H9 (cell line): Measurements from ENCODE around the gene ATG7. TPM values are rescaled to one million over a fixed set of nuclear protein-coding genes. Genes with fewer than 3 reads are reported as not detected.

ENCODE experiments used
- DNase-seq: peaks from one replicate; pipeline ENCODE4 v3.0.0-alpha.2; 2017
- H2AFZ ChIP-seq: one replicate; pipeline ENCODE4 v1.6.1; 2013; ENCODE audit warnings: mild to moderate bottlenecking, low read length, control low read depth, moderate library complexity
- H2AK5ac ChIP-seq: 2 replicates; pipeline ENCODE4 v1.6.1; 2013; ENCODE audit warnings: low read length, control low read depth, mixed read lengths; ENCODE audit not compliant: insufficient read length
- H2BK120ac ChIP-seq: one replicate; pipeline ENCODE4 v1.6.1; 2013; ENCODE audit warnings: low read depth, mild to moderate bottlenecking, low read length, control low read depth, inconsistent platforms; ENCODE audit not compliant: poor library complexity, severe bottlenecking
- H2BK12ac ChIP-seq: 2 replicates; pipeline ENCODE4 v1.6.1; 2013; ENCODE audit warnings: low read length, control low read depth, mixed read lengths, low read depth; ENCODE audit not compliant: insufficient read length
- H2BK15ac ChIP-seq: 2 replicates; pipeline ENCODE4 v1.6.1; 2013; ENCODE audit warnings: low read depth, low read length, control low read depth
- H2BK20ac ChIP-seq: one replicate; pipeline ENCODE4 v1.6.1; 2013; ENCODE audit warnings: low read depth, mild to moderate bottlenecking, low read length, control low read depth, inconsistent platforms; ENCODE audit not compliant: poor library complexity, severe bottlenecking
- H2BK5ac ChIP-seq: 2 replicates; pipeline ENCODE4 v1.6.1; 2013; ENCODE audit warnings: low read length, control low read depth, mixed read lengths; ENCODE audit not compliant: insufficient read length
- H3K14ac ChIP-seq: 2 replicates; pipeline ENCODE4 v1.6.1; 2013; ENCODE audit warnings: low read length, control low read depth; ENCODE audit not compliant: insufficient read depth
- H3K18ac ChIP-seq: 2 replicates; pipeline ENCODE4 v1.6.1; 2013; ENCODE audit warnings: low read depth, mild to moderate bottlenecking, mixed read lengths, low read length, control low read depth; ENCODE audit not compliant: insufficient read length
- H3K23ac ChIP-seq: 2 replicates; pipeline ENCODE4 v1.6.1; 2013; ENCODE audit warnings: low read length, control low read depth, mixed read lengths, low read depth; ENCODE audit not compliant: insufficient read length
- H3K23me2 ChIP-seq: 2 replicates; pipeline ENCODE4 v1.6.1; 2013; ENCODE audit warnings: low read depth, mild to moderate bottlenecking, mixed read lengths, low read length, control low read depth; ENCODE audit not compliant: insufficient read length, poor library complexity, severe bottlenecking
- H3K27ac ChIP-seq: 2 replicates; pipeline ENCODE4 v1.5.1; 2013; ENCODE audit warnings: low read length, control low read depth, mixed read lengths, low read depth; ENCODE audit not compliant: insufficient read length
- H3K27me3 ChIP-seq: 2 replicates; pipeline ENCODE4 v1.6.1; 2013; ENCODE audit warnings: low read length, control low read depth, inconsistent platforms; ENCODE audit not compliant: insufficient read depth
- H3K4ac ChIP-seq: 2 replicates; pipeline ENCODE4 v1.6.1; 2013; ENCODE audit warnings: low read depth, mild to moderate bottlenecking, control low read depth, inconsistent platforms, low read length, moderate library complexity
- H3K4me1 ChIP-seq: 2 replicates; pipeline ENCODE4 v1.6.1; 2013; ENCODE audit warnings: low read length, control low read depth, inconsistent platforms; ENCODE audit not compliant: insufficient read depth
- H3K4me2 ChIP-seq: 2 replicates; pipeline ENCODE4 v1.6.1; 2013; ENCODE audit warnings: low read length, control low read depth, mixed read lengths; ENCODE audit not compliant: insufficient read length, insufficient read depth
- H3K56ac ChIP-seq: 2 replicates; pipeline ENCODE4 v1.6.1; 2013; ENCODE audit warnings: low read depth, mild to moderate bottlenecking, mixed read lengths, low read length, control low read depth; ENCODE audit not compliant: insufficient read length
- H3K79me1 ChIP-seq: 2 replicates; pipeline ENCODE4 v1.6.1; 2013; ENCODE audit warnings: low read depth, mild to moderate bottlenecking, moderate library complexity, low read length, control low read depth, inconsistent platforms; ENCODE audit not compliant: insufficient read depth, poor library complexity, severe bottlenecking
- H3K79me2 ChIP-seq: 2 replicates; pipeline ENCODE4 v1.6.1; 2013; ENCODE audit warnings: low read length, control low read depth, inconsistent platforms; ENCODE audit not compliant: insufficient read depth
- H3K9ac ChIP-seq: 2 replicates; pipeline ENCODE4 v1.6.1; 2013; ENCODE audit warnings: low read length, control low read depth, mixed read lengths; ENCODE audit not compliant: insufficient read length; ENCODE audit errors: extremely low read depth
- H3K9me3 ChIP-seq: one replicate; pipeline ENCODE4 v1.6.1; 2013; ENCODE audit warnings: low read depth, low read length, inconsistent platforms; ENCODE audit not compliant: control insufficient read depth
- H3T11ph ChIP-seq: one replicate; pipeline ENCODE4 v1.6.1; 2013; ENCODE audit warnings: mild to moderate bottlenecking, low read length, control low read depth, inconsistent platforms
- H4K20me1 ChIP-seq: one replicate; pipeline ENCODE4 v1.6.1; 2013; ENCODE audit not compliant: control insufficient read depth, insufficient read length, insufficient read depth
- H4K5ac ChIP-seq: 2 replicates; pipeline ENCODE4 v1.6.1; 2013; ENCODE audit warnings: low read depth, mild to moderate bottlenecking, mixed read lengths, low read length, control low read depth; ENCODE audit not compliant: insufficient read length
- H4K8ac ChIP-seq: replicated peaks from 2 replicates; pipeline ENCODE4 v1.6.1; 2013; ENCODE audit warnings: low read length, control low read depth, mixed read lengths, low read depth; ENCODE audit not compliant: insufficient read length
- H4K91ac ChIP-seq: 2 replicates; pipeline ENCODE4 v1.6.1; 2013; ENCODE audit warnings: low read depth, mild to moderate bottlenecking, moderate library complexity, mixed read lengths, low read length, control low read depth; ENCODE audit not compliant: insufficient read length
- H3K27ac Mint-ChIP-seq, 3 experiments: 2 replicates in 2 of 3; 3 replicates in 1 of 3; pipeline ENCODE4 v1.8.0; 2020 to 2021; ENCODE audit warnings: mixed read lengths in 3 of 3, mild to moderate bottlenecking in 1 of 3, moderate library complexity in 1 of 3
- H3K27me3 Mint-ChIP-seq: 2 replicates; pipeline ENCODE4 v1.8.0; 2021; ENCODE audit warnings: low read depth, mild to moderate bottlenecking, moderate library complexity, mixed read lengths
- H3K36me3 Mint-ChIP-seq, 3 experiments: 2 replicates in 2 of 3; 3 replicates in 1 of 3; pipeline ENCODE4 v1.8.0; 2020 to 2021; ENCODE audit warnings: low read depth in 3 of 3, mixed read lengths in 3 of 3; ENCODE audit not compliant: insufficient read depth in 1 of 3
- H3K4me1 Mint-ChIP-seq, 2 experiments: 2 replicates each; pipeline ENCODE4 v1.8.0; 2020; ENCODE audit warnings: mixed read lengths in 2 of 2
- H3K4me3 Mint-ChIP-seq, 2 experiments: 2 replicates in 1 of 2; 3 replicates in 1 of 2; pipeline ENCODE4 v1.8.0; 2020 to 2021; ENCODE audit warnings: mild to moderate bottlenecking in 2 of 2, mixed read lengths in 2 of 2, moderate library complexity in 1 of 2
- H3K9me3 Mint-ChIP-seq, 2 experiments: 2 replicates in 1 of 2; 3 replicates in 1 of 2; pipeline ENCODE4 v1.8.0; 2020; ENCODE audit warnings: mild to moderate bottlenecking in 2 of 2, mixed read lengths in 2 of 2, moderate library complexity in 1 of 2
- WGBS: extraction: QIAGEN DNeasy Blood & Tissue Kit; methylation state at CpG from one replicate; pipeline ENCODE4 v1.1.7; 2013; ENCODE audit warnings: missing lambda C conversion rate, low lambda C conversion rate, mixed read lengths; ENCODE audit not compliant: insufficient read length; ENCODE audit errors: extremely low coverage; 5-methylcytosine and 5-hydroxymethylcytosine counted together
- total RNA-seq: library from RNA; stranded (reverse); gene quantifications from 2 replicates; pipeline ENCODE4 v1.2.1, GENCODE V29; 2021
- TF ChIP-seq, protein P1 (sequence below): fragments of 200-600 bp; sonication (generic); conservative IDR thresholded peaks from 3 replicates; pipeline ENCODE4 v1.8.0; 2021; ENCODE audit warnings: antibody characterized with exemption, mild to moderate bottlenecking

Gene ATG7
- total RNA-seq, 1 experiment from 2014 or later: 17.9 TPM

DNA sequence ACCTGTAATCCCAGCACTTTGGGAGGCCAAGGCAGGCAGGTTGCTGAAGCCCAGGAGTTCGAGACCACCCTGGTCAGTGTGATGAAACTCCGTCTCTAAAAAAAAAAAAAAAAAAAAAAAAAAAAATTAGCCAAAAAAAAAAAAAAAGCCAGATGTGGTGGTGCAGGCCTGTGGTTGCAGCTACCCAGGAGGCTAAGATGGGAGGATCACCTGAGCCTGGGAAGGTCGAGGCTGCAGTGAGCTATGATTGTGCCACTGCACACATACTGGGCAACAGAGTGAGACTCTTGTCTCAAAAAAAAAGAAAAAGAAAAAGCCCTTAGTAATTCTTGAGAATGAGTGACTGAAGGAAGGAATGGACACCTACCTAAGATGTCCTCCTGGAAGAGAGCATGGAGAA, 266.4 kb downstream of the ATG7 start:
- no peak overlapping the region for H4K8ac ChIP-seq
- H3K4me1 ChIP-seq: no peaks in the 10 kb centered on the region
- Mint-ChIP-seq H3K27me3 (no peaks in the 10 kb centered on the region), H3K9me3 (no peaks in the 10 kb centered on the region), H3K4me3 (no peak overlapping the region), H3K36me3 (no peaks in the 10 kb centered on the region; a peak in 1 of 7 replicates), H3K4me1 (peaks cover 9 to 12% of the 10 kb centered on the region in 2 experiments), H3K27ac (no peak overlapping the region)
- H4K91ac ChIP-seq: no peak overlapping the region
- no peak overlapping the region for H2BK5ac ChIP-seq
- no CpG with 5 or more reads among the region's 3 CpGs for WGBS
- H3K27ac ChIP-seq: no peak overlapping the region
- H4K20me1 ChIP-seq: no peaks in the 10 kb centered on the region
- H3K79me1 ChIP-seq: no peaks in the 10 kb centered on the region
- no peak overlapping the region for H3K14ac ChIP-seq
- H2BK120ac ChIP-seq: no peak overlapping the region
- no peak overlapping the region for H2BK15ac ChIP-seq
- H3K27me3 ChIP-seq: no peaks in the 10 kb centered on the region
- TF ChIP-seq, protein P1, sequence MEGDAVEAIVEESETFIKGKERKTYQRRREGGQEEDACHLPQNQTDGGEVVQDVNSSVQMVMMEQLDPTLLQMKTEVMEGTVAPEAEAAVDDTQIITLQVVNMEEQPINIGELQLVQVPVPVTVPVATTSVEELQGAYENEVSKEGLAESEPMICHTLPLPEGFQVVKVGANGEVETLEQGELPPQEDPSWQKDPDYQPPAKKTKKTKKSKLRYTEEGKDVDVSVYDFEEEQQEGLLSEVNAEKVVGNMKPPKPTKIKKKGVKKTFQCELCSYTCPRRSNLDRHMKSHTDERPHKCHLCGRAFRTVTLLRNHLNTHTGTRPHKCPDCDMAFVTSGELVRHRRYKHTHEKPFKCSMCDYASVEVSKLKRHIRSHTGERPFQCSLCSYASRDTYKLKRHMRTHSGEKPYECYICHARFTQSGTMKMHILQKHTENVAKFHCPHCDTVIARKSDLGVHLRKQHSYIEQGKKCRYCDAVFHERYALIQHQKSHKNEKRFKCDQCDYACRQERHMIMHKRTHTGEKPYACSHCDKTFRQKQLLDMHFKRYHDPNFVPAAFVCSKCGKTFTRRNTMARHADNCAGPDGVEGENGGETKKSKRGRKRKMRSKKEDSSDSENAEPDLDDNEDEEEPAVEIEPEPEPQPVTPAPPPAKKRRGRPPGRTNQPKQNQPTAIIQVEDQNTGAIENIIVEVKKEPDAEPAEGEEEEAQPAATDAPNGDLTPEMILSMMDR: no peak
- H4K5ac ChIP-seq: no peak overlapping the region
- H3K79me2 ChIP-seq: no peaks in the 10 kb centered on the region
- no peak overlapping the region for H2BK20ac ChIP-seq
- H3K4me2 ChIP-seq: no peak overlapping the region
- no peak overlapping the region for H2AFZ ChIP-seq
- no peak overlapping the region for H2BK12ac ChIP-seq
- no peak overlapping the region for H3T11ph ChIP-seq
- H3K4ac ChIP-seq: no peak overlapping the region
- no peak overlapping the region for H3K18ac ChIP-seq
- no peak overlapping the region for H3K56ac ChIP-seq
- DNase-seq: no peak
- H3K23me2 ChIP-seq: no peaks in the 10 kb centered on the region
- H3K9ac ChIP-seq: no peak overlapping the region
- H2AK5ac ChIP-seq: no peak overlapping the region
- no peak overlapping the region for H3K23ac ChIP-seq
- no peaks in the 10 kb centered on the region for H3K9me3 ChIP-seq
